ENCODE measurements around the gene TBATA.

Gene TBATA

DNA sequence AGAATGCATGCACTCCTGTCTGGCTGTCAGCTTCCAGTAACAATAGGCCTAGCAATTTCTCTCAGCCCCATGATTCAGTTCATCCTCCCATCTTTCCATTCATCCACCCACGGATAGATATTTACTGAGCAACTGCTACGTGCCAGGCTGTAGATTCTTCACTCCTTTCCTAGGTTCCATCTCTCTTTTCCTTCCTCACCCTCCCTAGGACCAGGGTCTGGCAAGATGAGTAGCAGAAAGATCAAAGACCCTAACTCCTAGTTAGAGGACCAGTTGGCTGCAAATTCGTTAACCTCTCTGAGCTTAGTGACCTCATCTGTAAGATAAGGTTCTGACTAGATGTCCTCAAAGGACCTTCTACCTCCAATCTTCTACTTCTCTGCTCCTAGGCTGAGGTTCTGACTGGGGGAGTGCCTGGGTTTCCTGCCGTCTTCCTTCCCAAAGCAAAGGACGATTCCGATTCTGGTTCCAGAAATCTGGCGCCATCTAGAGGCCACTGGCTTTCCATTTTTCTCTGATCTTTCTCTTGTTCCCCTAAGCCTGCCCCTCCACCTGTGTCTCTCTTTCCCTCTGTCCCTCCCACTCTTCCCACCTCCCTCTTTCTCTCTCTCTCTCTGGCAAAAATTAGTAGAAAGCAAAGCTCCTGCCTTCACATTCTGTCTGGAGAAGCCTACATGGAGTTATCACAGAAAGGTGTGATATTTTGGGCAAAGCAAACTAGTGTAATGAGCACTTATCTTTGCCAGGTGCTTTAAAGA lies 26.2 kb downstream of the TBATA start:
- no peak overlapping the region for H3K23ac ChIP-seq (ENCODE audit: low read length)
- no peak overlapping the region for H3K14ac ChIP-seq (ENCODE audit: low read length)
- no peak overlapping the region for H2BK5ac ChIP-seq (ENCODE audit: low read depth, low read length, poor library complexity)
- H2BK120ac ChIP-seq (ENCODE audit: insufficient read depth, low read length, poor library complexity), result no peak overlapping the region
- no peak overlapping the region for H3K9ac ChIP-seq (ENCODE audit: low read length)
- no peaks in the 10 kb centered on the region for H3K36me3 ChIP-seq (ENCODE audit: control insufficient read depth in 1 of 2, insufficient read depth in 2 of 2, low read length in 2 of 2)
- no peak overlapping the region for H4K91ac ChIP-seq (ENCODE audit: low read depth, low read length)
- peaks cover 3 to 9% of the 10 kb centered on the region in 2 experiments for H3K4me1 ChIP-seq (ENCODE audit: control insufficient read depth in 1 of 2, insufficient read depth in 2 of 2, low read length in 2 of 2)
- no peak overlapping the region for H4K12ac ChIP-seq (ENCODE audit: low read depth, low read length)
- H3K9me3 ChIP-seq (ENCODE audit: insufficient read depth, low read depth, low read length), result peaks cover 1% of the 10 kb centered on the region
- H3K27ac ChIP-seq (ENCODE audit: low read depth, low read length), result no peak overlapping the region
- DNase-seq, result peak; percentile 55 to 84
- H3K18ac ChIP-seq (ENCODE audit: low read length), result no peak overlapping the region
- no peak overlapping the region for H3K4ac ChIP-seq (ENCODE audit: low read depth, low read length)
- no peak overlapping the region for H3K4me3 ChIP-seq (ENCODE audit: low read depth, low read length)
- no peak overlapping the region for H2AFZ ChIP-seq (ENCODE audit: insufficient read depth, low read length, poor library complexity)
- no peak overlapping the region for H2BK12ac ChIP-seq (ENCODE audit: low read length)
- H3K79me1 ChIP-seq (ENCODE audit: low read length), result no peaks in the 10 kb centered on the region
- no peaks in the 10 kb centered on the region for H3K27me3 ChIP-seq (ENCODE audit: insufficient read depth, low read length)
- H3K79me2 ChIP-seq (ENCODE audit: control insufficient read depth, insufficient read depth, low read length, poor library complexity), result no peaks in the 10 kb centered on the region
- no peak overlapping the region for H3K4me2 ChIP-seq (ENCODE audit: low read length)
- H4K8ac ChIP-seq (ENCODE audit: low read depth, low read length), result no peak overlapping the region
- no peak overlapping the region for H2AK5ac ChIP-seq (ENCODE audit: low read length)
- WGBS (ENCODE audit: extremely low coverage, insufficient coverage, insufficient read length), result no CpG with 5 or more reads among the region's 7 CpGs

DNA sequence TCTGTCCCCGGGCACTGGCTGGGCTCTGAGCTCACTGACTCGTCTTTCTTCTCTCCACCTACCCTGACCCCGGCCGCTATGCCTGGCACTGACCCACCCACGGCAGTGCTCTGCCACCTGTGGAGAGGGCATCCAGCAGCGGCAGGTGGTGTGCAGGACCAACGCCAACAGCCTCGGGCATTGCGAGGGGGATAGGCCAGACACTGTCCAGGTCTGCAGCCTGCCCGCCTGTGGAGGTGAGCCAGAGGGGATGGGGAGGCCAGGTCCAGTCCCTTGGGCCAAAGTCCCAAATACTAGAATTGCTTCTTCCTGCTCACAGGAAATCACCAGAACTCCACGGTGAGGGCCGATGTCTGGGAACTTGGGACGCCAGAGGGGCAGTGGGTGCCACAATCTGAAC lies 27.3 kb downstream of the TBATA start:
- no peak overlapping the region for H2BK12ac ChIP-seq (ENCODE audit: low read length)
- H3K23ac ChIP-seq (ENCODE audit: low read length), result no peak overlapping the region
- no peak overlapping the region for H3K4ac ChIP-seq (ENCODE audit: low read depth, low read length)
- no peaks in the 10 kb centered on the region for H3K79me2 ChIP-seq (ENCODE audit: control insufficient read depth, insufficient read depth, low read length, poor library complexity)
- H3K18ac ChIP-seq (ENCODE audit: low read length), result no peak overlapping the region
- no peak overlapping the region for H2BK120ac ChIP-seq (ENCODE audit: insufficient read depth, low read length, poor library complexity)
- no peak overlapping the region for H2AFZ ChIP-seq (ENCODE audit: insufficient read depth, low read length, poor library complexity)
- no peak overlapping the region for H3K14ac ChIP-seq (ENCODE audit: low read length)
- H3K4me3 ChIP-seq (ENCODE audit: low read depth, low read length), result no peak overlapping the region
- no peak overlapping the region for H4K12ac ChIP-seq (ENCODE audit: low read depth, low read length)
- no peak overlapping the region for H3K9ac ChIP-seq (ENCODE audit: low read length)
- WGBS (ENCODE audit: extremely low coverage, insufficient coverage, insufficient read length), result no CpG with 5 or more reads among the region's 13 CpGs
- no peaks in the 10 kb centered on the region for H3K27me3 ChIP-seq (ENCODE audit: insufficient read depth, low read length)
- H2AK5ac ChIP-seq (ENCODE audit: low read length), result no peak overlapping the region
- H3K4me1 ChIP-seq (ENCODE audit: control insufficient read depth in 1 of 2, insufficient read depth in 2 of 2, low read length in 2 of 2), result peaks cover 3 to 9% of the 10 kb centered on the region in 2 experiments
- no peak overlapping the region for H4K91ac ChIP-seq (ENCODE audit: low read depth, low read length)
- H3K79me1 ChIP-seq (ENCODE audit: low read length), result no peaks in the 10 kb centered on the region
- no peaks in the 10 kb centered on the region for H3K36me3 ChIP-seq (ENCODE audit: control insufficient read depth in 1 of 2, insufficient read depth in 2 of 2, low read length in 2 of 2)
- DNase-seq, result no peak
- H2BK5ac ChIP-seq (ENCODE audit: low read depth, low read length, poor library complexity), result no peak overlapping the region
- H3K27ac ChIP-seq (ENCODE audit: low read depth, low read length), result no peak overlapping the region
- no peak overlapping the region for H4K8ac ChIP-seq (ENCODE audit: low read depth, low read length)
- H3K9me3 ChIP-seq (ENCODE audit: insufficient read depth, low read depth, low read length), result peaks cover 1% of the 10 kb centered on the region
- no peak overlapping the region for H3K4me2 ChIP-seq (ENCODE audit: low read length)

DNA sequence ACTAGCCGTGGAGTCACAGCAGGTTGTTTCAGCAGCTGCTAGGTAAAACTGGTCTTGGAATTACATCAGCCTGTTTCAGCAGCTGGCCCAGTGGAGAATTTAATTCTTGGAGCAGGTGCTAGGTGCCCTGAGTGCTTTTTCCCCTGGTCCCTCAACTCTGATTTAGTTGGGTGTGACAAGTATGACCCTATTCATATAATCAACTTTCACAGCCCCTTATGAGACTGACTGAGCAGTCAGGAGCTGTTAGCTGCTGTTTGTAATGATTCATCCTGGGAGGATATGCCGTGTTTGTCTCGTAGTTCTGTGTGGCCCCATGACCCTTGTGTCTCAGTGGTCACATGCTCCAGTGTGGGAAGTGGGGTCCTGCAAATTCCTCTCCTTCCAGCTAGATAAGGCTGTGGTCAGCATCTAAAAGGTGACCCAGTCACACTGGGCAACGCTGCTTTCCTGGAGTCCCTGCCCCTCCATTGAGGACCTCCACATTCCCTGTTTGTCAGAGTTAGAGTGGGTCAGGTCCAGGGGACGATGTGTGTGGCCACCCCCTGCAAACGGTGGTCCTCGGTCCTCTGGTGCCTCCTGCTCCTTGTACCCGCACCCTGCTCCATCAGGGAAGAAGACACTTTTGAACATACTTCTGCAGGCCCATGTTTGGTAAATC lies 28.3 kb downstream of the TBATA start:
- Histone ChIP-seq H3K79me1 (ENCODE audit: low read length) (no peaks in the 10 kb centered on the region), H3K9me3 (ENCODE audit: insufficient read depth, low read depth, low read length) (peaks cover 1% of the 10 kb centered on the region), H3K9ac (ENCODE audit: low read length) (no peak overlapping the region), H3K27me3 (ENCODE audit: insufficient read depth, low read length) (no peaks in the 10 kb centered on the region), H3K18ac (ENCODE audit: low read length) (no peak overlapping the region), H2AK5ac (ENCODE audit: low read length) (no peak overlapping the region), H2AFZ (ENCODE audit: insufficient read depth, low read length, poor library complexity) (no peak overlapping the region), H2BK12ac (ENCODE audit: low read length) (no peak overlapping the region), H3K4me3 (ENCODE audit: low read depth, low read length) (no peak overlapping the region), H2BK120ac (ENCODE audit: insufficient read depth, low read length, poor library complexity) (no peak overlapping the region), H3K79me2 (ENCODE audit: control insufficient read depth, insufficient read depth, low read length, poor library complexity) (no peaks in the 10 kb centered on the region), H4K12ac (ENCODE audit: low read depth, low read length) (no peak overlapping the region), H3K14ac (ENCODE audit: low read length) (no peak overlapping the region), H3K4ac (ENCODE audit: low read depth, low read length) (no peak overlapping the region), H2BK5ac (ENCODE audit: low read depth, low read length, poor library complexity) (no peak overlapping the region), H3K4me2 (ENCODE audit: low read length) (no peak overlapping the region), H3K4me1 (ENCODE audit: control insufficient read depth in 1 of 2, insufficient read depth in 2 of 2, low read length in 2 of 2) (peaks cover 3 to 9% of the 10 kb centered on the region in 2 experiments), H4K8ac (ENCODE audit: low read depth, low read length) (no peak overlapping the region), H3K23ac (ENCODE audit: low read length) (no peak overlapping the region), H4K91ac (ENCODE audit: low read depth, low read length) (no peak overlapping the region), H3K27ac (ENCODE audit: low read depth, low read length) (no peak overlapping the region), H3K36me3 (ENCODE audit: control insufficient read depth in 1 of 2, insufficient read depth in 2 of 2, low read length in 2 of 2) (no peaks in the 10 kb centered on the region)
- DNase-seq, result no peak
- WGBS (ENCODE audit: extremely low coverage, insufficient coverage, insufficient read length), result no CpG with 5 or more reads among the region's 8 CpGs

DNA sequence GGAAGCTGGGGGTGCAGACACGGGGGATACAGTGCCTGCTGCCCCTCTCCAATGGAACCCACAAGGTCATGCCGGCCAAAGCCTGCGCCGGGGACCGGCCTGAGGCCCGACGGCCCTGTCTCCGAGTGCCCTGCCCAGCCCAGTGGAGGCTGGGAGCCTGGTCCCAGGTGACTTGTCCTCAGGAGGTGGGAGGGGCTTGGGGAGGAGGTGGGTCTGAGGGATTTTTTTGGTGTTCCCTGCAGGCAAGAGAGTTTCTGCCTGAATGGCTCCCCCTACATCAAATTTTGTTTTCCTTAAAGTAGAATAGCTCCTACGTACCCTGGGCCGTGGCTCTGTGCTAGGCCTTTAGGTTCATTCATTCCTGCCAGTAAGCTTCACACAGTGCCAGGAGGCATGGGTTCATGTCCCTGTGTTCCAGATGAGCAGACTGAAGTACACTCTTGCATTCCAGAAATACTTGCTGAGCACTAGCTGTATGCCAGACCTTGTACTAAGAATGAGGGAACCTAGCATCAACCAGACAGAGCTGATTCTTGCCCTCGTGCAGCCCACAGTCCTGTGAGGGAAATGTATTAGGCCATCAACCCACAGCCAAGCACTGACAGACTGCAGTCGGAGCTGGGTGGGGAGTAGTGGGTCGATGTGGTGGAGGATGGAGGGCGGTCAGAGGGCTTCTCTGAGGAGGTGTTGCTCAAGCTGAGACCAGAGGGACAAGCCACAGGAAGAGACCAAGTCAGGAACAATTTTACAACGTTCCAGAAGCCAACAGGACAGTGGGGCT lies 31.1 kb downstream of the TBATA start:
- Histone ChIP-seq H2BK120ac (ENCODE audit: insufficient read depth, low read length, poor library complexity) (no peak overlapping the region), H2BK5ac (ENCODE audit: low read depth, low read length, poor library complexity) (no peak overlapping the region), H3K14ac (ENCODE audit: low read length) (no peak overlapping the region), H3K36me3 (ENCODE audit: control insufficient read depth in 1 of 2, insufficient read depth in 2 of 2, low read length in 2 of 2) (no peaks in the 10 kb centered on the region), H3K4me2 (ENCODE audit: low read length) (no peak overlapping the region), H4K12ac (ENCODE audit: low read depth, low read length) (no peak overlapping the region), H3K79me1 (ENCODE audit: low read length) (no peaks in the 10 kb centered on the region), H3K4me3 (ENCODE audit: low read depth, low read length) (no peak overlapping the region), H2AFZ (ENCODE audit: insufficient read depth, low read length, poor library complexity) (no peak overlapping the region), H3K9ac (ENCODE audit: low read length) (no peak overlapping the region), H4K91ac (ENCODE audit: low read depth, low read length) (no peak overlapping the region), H2BK12ac (ENCODE audit: low read length) (no peak overlapping the region), H3K4me1 (ENCODE audit: control insufficient read depth in 1 of 2, insufficient read depth in 2 of 2, low read length in 2 of 2) (peaks cover 3 to 9% of the 10 kb centered on the region in 2 experiments), H2AK5ac (ENCODE audit: low read length) (no peak overlapping the region), H3K9me3 (ENCODE audit: insufficient read depth, low read depth, low read length) (peaks cover 1% of the 10 kb centered on the region), H3K79me2 (ENCODE audit: control insufficient read depth, insufficient read depth, low read length, poor library complexity) (no peaks in the 10 kb centered on the region), H4K8ac (ENCODE audit: low read depth, low read length) (no peak overlapping the region), H3K27me3 (ENCODE audit: insufficient read depth, low read length) (no peaks in the 10 kb centered on the region), H3K23ac (ENCODE audit: low read length) (no peak overlapping the region), H3K18ac (ENCODE audit: low read length) (no peak overlapping the region), H3K4ac (ENCODE audit: low read depth, low read length) (no peak overlapping the region), H3K27ac (ENCODE audit: low read depth, low read length) (no peak overlapping the region)
- no peak for DNase-seq
- WGBS (ENCODE audit: extremely low coverage, insufficient coverage, insufficient read length), result no CpG with 5 or more reads among the region's 15 CpGs

Measured in trophoblast cell (in vitro differentiated cells and primary cell).